ENCODE data around the gene GXYLT2.

DNA sequence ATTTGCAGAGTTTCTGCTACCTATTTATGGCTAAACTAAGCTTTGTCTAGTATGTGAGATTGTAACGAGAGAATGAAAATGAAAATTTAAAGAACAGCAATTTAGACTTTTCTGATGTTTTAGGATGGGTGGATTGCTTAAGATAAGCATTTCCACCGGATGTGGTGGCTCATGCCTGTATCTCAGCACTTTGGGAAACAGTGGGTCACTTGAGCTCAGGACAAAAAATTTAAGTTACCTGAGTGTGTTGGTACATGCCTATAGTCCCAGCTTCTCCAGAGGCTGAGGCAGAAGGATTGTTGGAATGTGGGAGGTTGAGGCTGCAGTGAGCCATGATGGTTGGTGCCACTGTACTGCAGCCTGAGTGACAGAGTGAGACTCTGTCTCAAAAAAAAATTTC lies 112.1 kb downstream of the GXYLT2 start:
- TF ChIP-seq CTCF (conservative IDR thresholded peaks at IDR 0.05 in 1 of 2, IDR thresholded peaks at IDR 0.05 in 1 of 2; ENCODE audit: low read depth in 1 of 2, low read length in 2 of 2): no peak
- no peak for TF ChIP-seq EZH2 (IDR thresholded peaks at IDR 0.05; ENCODE audit: low read length, missing control alignments)
